Heart left ventricle (tissue), 16 donors: ENCODE results near the gene KRT80. TPM values are rescaled to one million over a fixed set of nuclear protein-coding genes. Genes with fewer than 3 reads are reported as not detected.

Experiments used
- ATAC-seq, 4 donors: fragments of 200-7000 bp; cut with Tn5 transposase; one replicate each; pipeline ENCODE4 v1.9.1; 2020 to 2022; ENCODE audit warnings: moderate library complexity in 4 of 4, mild to moderate bottlenecking in 3 of 4, moderate number of reproducible peaks in 1 of 4
- DNase-seq, 5 donors: peaks; one replicate each; pipeline ENCODE4 v3.0.0-alpha.2; 2020
- H3K27ac ChIP-seq, 12 donors: fragments of 200-600 bp; sonication (generic) in 4 of 12; one replicate each; pipeline versions ENCODE4 v1.5.0 to v1.8.0; 2016 to 2022; ENCODE audit warnings: mild to moderate bottlenecking in 2 of 12
- H3K27me3 ChIP-seq, 9 donors: fragments of 200-600 bp; sonication (generic) in 2 of 9; one replicate each; pipeline versions ENCODE4 v1.5.1 to v1.8.0; 2016 to 2022; ENCODE audit warnings: mild to moderate bottlenecking in 3 of 9
- H3K36me3 ChIP-seq, 9 donors: fragments of 200-600 bp; sonication (generic) in 2 of 9; one replicate each; pipeline versions ENCODE4 v1.5.0 to v1.8.0; 2018 to 2022; ENCODE audit warnings: mild to moderate bottlenecking in 2 of 9
- H3K4me1 ChIP-seq, 12 donors: fragments of 200-600 bp; sonication (generic) in 4 of 12; one replicate each; pipeline versions ENCODE4 v1.5.0 to v1.8.0; 2016 to 2022; ENCODE audit warnings: mild to moderate bottlenecking in 3 of 12
- H3K4me3 ChIP-seq, 12 donors: fragments of 200-600 bp; sonication (generic) in 4 of 12; one replicate each; pipeline versions ENCODE4 v1.5.0 to v1.8.0; 2017 to 2022; ENCODE audit warnings: mild to moderate bottlenecking in 9 of 12, moderate library complexity in 4 of 12
- H3K9me3 ChIP-seq, 12 donors: fragments of 200-600 bp; sonication (generic) in 4 of 12; one replicate each; pipeline versions ENCODE4 v1.5.0 to v1.8.0; 2016 to 2022; ENCODE audit warnings: mild to moderate bottlenecking in 1 of 12
- CTCF ChIP-seq, 12 donors: fragments of 200-600 bp; sonication (generic) in 4 of 12; IDR thresholded peaks; one replicate each; pipeline versions ENCODE4 v1.5.0 to v1.8.0; 2018 to 2022; ENCODE audit warnings: antibody characterized with exemption in 12 of 12, mild to moderate bottlenecking in 5 of 12
- POLR2A ChIP-seq, 2 donors: fragments of 450-650 bp; IDR thresholded peaks; one replicate each; pipeline ENCODE4 v1.6.1; 2017; ENCODE audit warnings: antibody characterized with exemption in 2 of 2, mild to moderate bottlenecking in 2 of 2, moderate library complexity in 2 of 2
- WGBS, 4 donors: extraction: QIAGEN DNeasy Blood & Tissue Kit in 2 of 4; methylation state at CpG; one replicate each; pipeline versions ENCODE4 v1.1.5 to v1.1.7; 2013 to 2018; 5-methylcytosine and 5-hydroxymethylcytosine counted together
- intact Hi-C, 10 donors: fragments of 100-400 bp; cut with DNase I; formaldehyde crosslinking; loops; one replicate each; pipeline versions ENCODE4 v1.11.1 to v1.14.2; 2022
- polyA plus RNA-seq, 2 donors: library from polyadenylated mRNA; stranded (reverse); fragments of 200-250 nt; gene quantifications; one replicate each; pipeline ENCODE4 v1.2.3, GENCODE V29; 2013
- total RNA-seq, 9 donors: library from RNA; depleted of rRNA in 2 of 9; stranded (reverse); fragments of >200 nt in 2 of 9; fragmentation: NEBNext Ultra II Directional in 3 of 9; extraction: Animal tissue kit (Norgen Biotek cat#: 25700) in 3 of 9; gene quantifications; one replicate each; pipeline versions ENCODE4 v1.1.0 to v1.2.4, GENCODE V29; 2016 to 2023
- donor health status: ischemic (EF 13 %, LVEDD 7.1; RV severe dilation, severe dysfunction).
- donor health status: healthy with polysubstance abuse.
- donor health status: DM: no; HTN: yes; CAD: no.
- donor health status: DM: no; HTN: no; CAD: no.
- donor health status: ischemic (EF 25% LVEDD 6.9; RV normal size, moderate dysfunction).
- donor health status: ischemic (EF 25% LVEDD 5.7; RV mildly dilated, moderate dysfunction).
- donor health status: healthy.
- donor health status: DM: yes; HTN: yes; CAD: no.
- donor health status: ischemic (EF 35%, LVEDD 5.7; RV mildly dilated, moderate dysfunction).
- donor health status: nonischemic (EF 11% LVEDD 7.7; RV severe dilation, severe dysfunction).
- donor health status: DM: yes; HTN: yes; CAD: no.
- donor health status: PGD.
- donor health status: ischemic (EF 29% LVEDD 5.4; RV normal size, mild dysfunction).
- donor health status: nonischemic (EF 23%, LVEDD 6.1; RV moderate dilation, normal function).

KRT80 gene
- total and polyA plus RNA-seq, 11 donors = 0.08 to 1.2 (median 0.24) TPM; not detected in 2

GRCh38 chr12:52155048-52155868 lies 36.6 kb downstream of the KRT80 start:
- intact Hi-C loops = loop anchor here (5.0 to 10.0 kb wide), 11 partner anchors 122 to 830 kb away; no protein-coding TSS in a partner anchor
- ATAC-seq = peak in 3 of 4 donors; percentile 16 to 40 (median 33)
- peak in 2 of 5 donors; percentile 38 to 51 for DNase-seq
- H3K27me3 ChIP-seq = no peaks in the 10 kb centered on the region
- no peaks in the 10 kb centered on the region for H3K9me3 ChIP-seq
- H3K4me3 ChIP-seq = no peak overlapping the region
- H3K27ac ChIP-seq = peak overlapping the region in 2 of 12 donors; percentile 39 to 47
- H3K36me3 ChIP-seq = no peaks in the 10 kb centered on the region
- H3K4me1 ChIP-seq = peaks cover 4 to 38% (median 10%) of the 10 kb centered on the region in 12 donors
- TF ChIP-seq POLR2A (IDR thresholded peaks at IDR 0.05) (peak in 1 of 2 donors; percentile 15), CTCF (IDR thresholded peaks at IDR 0.05) (no peak)
- WGBS, 4 donors = 51 to 62% (median 56%) methylated on average over 7 to 8 of the region's 8 CpGs

GRCh38 chr12:52152905-52153317 lies 38.9 kb downstream of the KRT80 start:
- no peaks in the 10 kb centered on the region for H3K36me3 ChIP-seq
- H3K27ac ChIP-seq = peak overlapping the region in 3 of 12 donors; percentile 51 to 75 (median 61)
- no peak overlapping the region for H3K4me3 ChIP-seq
- H3K4me1 ChIP-seq = peaks cover 4 to 61% (median 25%) of the 10 kb centered on the region in 12 donors
- no peaks in the 10 kb centered on the region for H3K9me3 ChIP-seq
- intact Hi-C loops = loop anchor here in 9 of 10 donors (2.0 to 10.0 kb wide), 6 partner anchors 352 to 832 kb away; no protein-coding TSS in a partner anchor
- WGBS, 4 donors = 88 to 99% (median 89%) methylated on average over 5 of the region's 5 CpGs
- no peak for ATAC-seq
- no peaks in the 10 kb centered on the region for H3K27me3 ChIP-seq
- no peak for TF ChIP-seq POLR2A (IDR thresholded peaks at IDR 0.05)
- no peak for TF ChIP-seq CTCF (IDR thresholded peaks at IDR 0.05)
- DNase-seq = peak in 1 of 5 donors; percentile 43

- intact Hi-C loops = loop anchor here in 9 of 10 donors (2.0 to 10.0 kb wide), 6 partner anchors 353 to 833 kb away; no protein-coding TSS in a partner anchor
- DNase-seq = peak; percentile 61 to 86 (median 75)
- Histone ChIP-seq H3K4me3 (peak overlapping the region in 11 of 12 donors; percentile 10 to 52 (median 47)), H3K27me3 (no peaks in the 10 kb centered on the region), H3K27ac (peak overlapping the region in 7 of 12 donors; percentile 29 to 75 (median 51)), H3K36me3 (no peaks in the 10 kb centered on the region), H3K9me3 (no peaks in the 10 kb centered on the region), H3K4me1 (peaks cover 4 to 70% (median 33%) of the 10 kb centered on the region in 12 donors)
- TF ChIP-seq CTCF (IDR thresholded peaks at IDR 0.05) (peak; percentile 84 to 94 (median 90)), POLR2A (IDR thresholded peaks at IDR 0.05) (peak in 1 of 2 donors; percentile 36)
- 17 to 67% (median 20%) methylated on average over 5 to 63 of the region's 63 CpGs for WGBS, 4 donors
- peak; percentile 26 to 65 (median 49) for ATAC-seq
Measured at GRCh38 chr12:52151837-52152783, 39.7 kb downstream of the KRT80 start.
